GM19238 (cell line): ENCODE measurements around the gene NRP1.

Experiments
- DNase-seq: peaks from one replicate; pipeline ENCODE4 v3.0.0; 2011; ENCODE audit warnings: low spot score; ENCODE audit not compliant: insufficient read length

The NRP1 gene

DNA sequence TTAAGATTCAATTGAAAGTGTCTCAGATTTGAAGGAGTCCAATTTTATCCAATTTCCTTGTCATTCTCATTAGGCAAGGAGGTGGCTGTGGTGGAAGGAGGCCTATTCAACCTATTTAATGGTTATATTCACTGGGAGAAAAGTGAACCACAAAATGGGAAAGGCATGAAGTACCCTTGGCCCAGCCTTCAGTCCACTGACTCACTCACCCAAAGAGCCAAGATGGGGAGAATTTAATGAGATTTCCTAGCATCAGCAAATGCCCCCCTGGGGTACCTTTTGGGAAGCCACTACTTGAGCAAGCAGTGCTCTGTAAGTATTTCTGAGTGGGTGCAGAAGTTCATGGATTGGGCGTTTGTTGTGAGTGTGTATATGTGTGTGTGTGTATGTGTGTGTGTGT, 144.1 kb downstream of the NRP1 start:
- no peak for DNase-seq

DNA sequence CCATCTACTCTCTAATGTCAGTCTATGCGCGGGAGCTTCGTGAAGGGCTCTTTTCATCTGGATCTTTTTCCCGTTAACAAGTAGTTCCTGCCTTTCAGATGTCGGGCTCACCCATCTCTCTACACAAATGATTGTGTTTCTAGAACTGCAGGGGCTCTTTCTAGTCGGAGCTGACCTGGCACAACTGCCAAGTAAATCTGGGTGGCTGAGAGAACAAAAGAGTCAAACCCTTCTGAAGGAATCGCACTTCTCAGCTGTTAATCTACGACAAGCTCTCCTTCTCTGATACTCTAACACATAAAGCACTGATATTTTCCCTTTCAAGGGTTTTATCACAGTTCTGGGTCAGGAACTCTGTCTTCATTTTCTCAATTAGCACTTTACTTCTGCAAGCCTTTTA, 144.7 kb downstream of the NRP1 start:
- no peak for DNase-seq

DNA sequence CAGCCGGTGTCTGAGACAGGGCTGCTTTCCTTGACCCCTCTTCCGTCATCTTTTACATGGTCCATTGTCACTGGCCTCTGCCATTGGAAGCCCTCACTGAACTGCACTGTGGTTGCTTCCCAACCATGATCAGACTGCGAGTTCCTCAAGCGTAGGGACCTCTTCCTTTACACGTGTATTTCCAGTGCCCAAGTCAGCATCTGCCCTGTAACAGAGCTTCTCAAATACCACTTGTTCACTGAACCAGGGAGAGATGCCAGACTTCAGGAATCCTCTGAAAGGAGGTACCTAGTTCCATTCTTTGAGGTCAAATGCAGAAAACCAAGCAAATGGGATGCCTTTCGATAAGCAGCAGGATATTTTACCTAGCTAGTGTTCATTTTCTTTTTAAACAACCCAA, 145.1 kb downstream of the NRP1 start:
- no peak for DNase-seq

DNA sequence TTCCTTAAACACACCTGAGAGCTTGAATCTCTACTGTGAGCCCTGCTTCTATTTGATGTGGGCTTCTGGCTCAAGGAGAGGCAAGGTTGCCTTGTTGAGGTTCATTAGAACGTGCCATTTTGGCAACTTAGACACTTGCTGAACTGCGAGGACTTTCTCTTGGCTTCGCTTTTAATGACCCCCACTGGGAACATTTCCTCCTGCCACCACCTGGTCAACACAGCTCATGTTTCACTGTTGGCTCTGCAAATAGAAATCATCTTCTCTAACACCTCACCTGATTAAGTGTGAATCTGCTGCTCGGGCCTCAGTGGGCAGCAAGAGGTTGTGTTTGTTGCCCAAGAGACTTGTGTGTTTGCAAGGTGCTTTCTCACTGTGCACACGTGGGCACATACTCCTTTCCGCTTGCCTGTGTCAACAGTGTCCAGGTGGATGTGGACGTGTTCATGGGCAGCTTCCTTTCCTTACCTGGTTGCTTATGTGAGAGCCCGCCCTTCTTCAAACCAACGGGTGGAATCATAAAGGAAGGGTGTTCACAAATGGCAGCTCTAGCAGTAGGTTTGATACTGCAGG, 147.0 kb downstream of the NRP1 start:
- DNase-seq = no peak

DNA sequence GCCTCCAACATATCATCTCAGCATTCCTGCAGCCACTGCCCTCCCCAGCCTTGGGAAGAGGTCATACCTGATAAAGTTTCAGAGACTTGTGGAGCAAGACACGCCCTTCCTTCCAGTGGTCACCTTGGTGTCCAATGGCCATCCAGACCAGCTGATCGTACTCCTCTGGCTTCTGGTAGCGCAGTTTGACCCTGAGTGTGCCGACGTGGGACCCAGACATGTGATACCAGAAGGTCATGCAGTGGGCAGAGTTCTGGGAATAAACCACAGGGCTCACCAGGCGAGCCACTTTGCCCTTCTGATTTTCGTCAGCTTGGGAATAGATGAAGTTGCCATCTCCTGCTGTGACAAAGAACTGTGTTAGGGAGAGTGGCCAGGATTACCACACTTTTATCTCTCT, 148.3 kb downstream of the NRP1 start:
- DNase-seq = no peak

DNA sequence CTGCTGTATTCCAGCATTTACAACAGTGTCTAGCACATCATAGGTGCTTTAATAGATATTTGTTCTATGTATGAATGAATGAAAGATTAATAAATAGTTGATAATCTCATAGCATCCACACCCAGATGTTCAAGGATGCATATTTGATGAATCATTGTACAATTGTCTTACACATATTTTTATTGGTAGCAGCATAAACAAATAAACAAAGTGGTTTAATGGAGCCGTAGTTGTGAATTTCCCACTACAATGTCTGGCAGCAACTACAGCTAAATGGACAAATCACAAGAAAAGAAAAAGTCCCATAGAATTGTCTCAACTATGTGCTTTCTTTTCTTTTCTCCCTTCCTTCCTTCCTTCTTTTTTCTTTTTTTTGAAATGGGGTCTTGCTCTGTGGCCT, 150.8 kb downstream of the NRP1 start:
- DNase-seq = no peak

DNA sequence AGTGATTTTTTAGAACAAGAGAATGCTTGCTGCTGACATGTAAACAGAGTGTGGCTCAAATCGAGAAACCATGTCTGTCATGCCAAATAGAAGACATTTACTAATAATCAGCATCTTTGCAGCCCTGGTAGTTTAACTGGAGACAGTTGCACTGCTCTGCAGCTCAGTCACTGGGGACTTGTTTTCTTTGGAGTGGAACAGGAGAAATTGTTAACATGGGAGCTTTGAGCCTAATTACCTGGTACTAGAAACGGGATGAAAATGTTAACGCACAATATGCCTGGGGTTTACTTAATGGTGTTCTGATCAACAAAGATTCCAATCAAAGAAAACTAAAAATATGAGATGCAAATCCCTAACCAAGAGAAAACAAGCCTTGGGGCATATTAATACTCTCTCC, 153.5 kb downstream of the NRP1 start:
- DNase-seq = no peak

DNA sequence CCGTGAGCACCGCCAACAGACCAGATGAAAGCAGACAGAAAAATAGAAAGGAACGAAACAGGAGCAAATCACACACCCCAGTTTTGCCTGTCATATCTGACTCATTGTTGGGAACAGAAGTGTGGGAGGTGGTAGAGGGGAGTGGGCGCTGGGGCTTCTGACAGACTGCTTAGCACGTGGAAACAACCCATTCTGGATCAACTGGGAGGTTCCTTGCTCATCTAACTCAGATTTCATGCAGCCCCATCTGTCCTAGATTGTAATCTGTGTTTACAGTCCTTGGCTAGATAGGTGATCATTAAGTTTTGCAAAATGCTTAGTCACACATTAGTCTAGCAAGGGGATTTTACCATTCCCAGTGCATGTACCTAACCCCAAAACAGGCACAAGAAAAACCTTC, 154.1 kb downstream of the NRP1 start:
- DNase-seq = no peak

DNA sequence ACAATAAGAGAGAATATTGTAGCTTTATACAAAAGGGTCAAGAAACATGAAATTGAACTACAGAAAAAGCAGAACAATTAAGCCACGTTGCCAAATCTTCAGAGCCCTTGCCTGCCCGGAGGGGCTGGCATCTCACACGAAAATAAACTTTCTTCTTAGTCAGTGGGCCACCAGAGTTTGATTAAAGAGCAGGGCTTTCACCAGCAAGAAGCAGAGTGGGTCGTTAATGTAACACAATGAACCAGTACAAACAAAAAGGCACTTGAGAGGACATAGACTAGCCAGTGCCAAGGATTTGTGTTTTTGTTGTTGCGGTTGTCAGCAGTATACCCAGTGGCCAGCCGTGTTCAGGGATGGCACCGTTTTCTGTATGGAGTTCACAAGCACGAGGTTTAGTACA, 155.4 kb downstream of the NRP1 start:
- DNase-seq = no peak

DNA sequence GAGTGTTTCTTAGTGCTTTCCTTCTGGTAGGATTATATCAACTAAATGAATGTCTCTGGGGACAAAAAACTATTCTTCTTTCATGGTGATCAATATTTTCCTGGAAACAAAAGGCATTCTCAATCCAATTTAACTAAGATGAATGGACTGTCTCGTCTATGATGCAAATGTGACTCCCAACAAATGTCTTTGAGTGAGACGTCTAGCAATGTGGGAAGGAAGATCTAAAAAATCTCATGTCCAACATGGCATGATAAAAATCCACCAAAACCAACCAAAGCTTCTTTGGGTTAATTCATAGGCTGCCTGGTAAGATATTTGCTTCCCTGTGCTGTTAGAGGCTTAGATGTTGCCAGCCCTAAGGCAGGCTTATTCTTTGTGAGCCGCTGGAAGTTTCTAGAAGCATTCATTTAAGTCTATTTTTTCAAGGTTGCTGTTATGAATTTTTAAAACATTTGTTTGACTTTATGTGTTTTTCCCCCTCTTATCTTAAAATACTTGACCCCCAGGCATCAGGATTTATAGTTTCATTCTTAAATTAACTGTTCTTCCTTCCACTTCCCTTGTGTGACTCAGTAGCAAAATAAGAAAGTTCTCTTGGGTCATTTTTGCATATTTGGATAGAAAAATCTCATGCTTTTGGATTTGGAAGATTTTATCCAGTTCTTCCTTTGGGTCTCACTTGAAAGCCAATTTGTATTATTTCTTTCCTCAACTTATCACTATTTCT, 156.3 kb downstream of the NRP1 start:
- DNase-seq = no peak

DNA sequence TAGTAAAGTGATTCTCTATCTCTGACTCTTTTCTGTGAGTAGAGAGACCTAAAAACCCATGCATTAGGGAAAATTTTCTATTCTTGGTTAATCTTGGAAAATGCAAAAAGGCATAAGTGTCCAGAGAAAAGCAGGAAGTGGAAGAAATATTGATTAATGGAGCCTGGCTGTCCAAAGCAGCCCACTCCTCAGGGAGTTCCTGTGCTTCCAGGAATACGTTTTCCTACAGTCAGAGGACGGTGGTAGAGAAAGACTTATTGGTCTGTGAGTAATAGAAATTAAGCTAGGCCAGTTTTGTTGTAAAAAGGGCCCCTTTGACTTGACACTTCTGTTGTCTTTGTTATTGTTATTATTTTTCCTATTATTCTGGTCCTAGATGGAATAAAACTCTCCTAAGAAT, 157.8 kb downstream of the NRP1 start:
- DNase-seq = no peak

DNA sequence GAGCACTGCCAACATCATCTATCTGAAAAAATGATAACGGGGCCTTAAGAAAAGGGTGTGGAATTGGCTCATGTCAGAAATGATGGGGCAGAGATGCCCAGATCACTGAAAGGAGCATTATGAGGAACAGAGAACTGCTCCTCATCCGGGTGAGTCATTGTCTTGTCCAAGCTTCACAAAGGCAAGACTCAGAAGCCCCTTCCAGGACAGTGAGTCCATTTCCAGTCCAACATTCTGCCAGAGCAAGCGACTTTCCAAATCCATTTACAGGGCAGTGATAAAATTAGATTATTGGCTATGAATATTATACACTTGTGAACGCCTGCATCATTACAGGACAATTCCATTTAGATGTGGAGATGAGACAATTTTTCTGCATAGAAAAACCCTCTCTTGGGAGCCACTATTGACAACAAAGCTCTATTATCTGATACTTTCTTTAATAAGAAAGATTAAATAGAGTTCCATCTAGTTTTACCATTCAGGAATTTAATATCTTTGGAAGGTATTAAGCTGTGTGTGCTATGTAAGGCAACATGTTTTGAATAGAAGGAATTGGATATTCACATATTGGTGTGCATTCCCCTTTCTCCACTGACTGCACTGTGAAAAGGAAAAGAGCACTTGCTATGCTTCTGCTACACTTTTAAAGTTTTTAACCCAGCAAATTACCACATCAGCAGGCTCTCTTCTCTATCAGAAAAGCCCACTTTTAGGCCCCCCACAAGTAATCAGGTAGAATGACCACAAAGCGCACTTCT, 159.6 kb downstream of the NRP1 start:
- no peak for DNase-seq

DNA sequence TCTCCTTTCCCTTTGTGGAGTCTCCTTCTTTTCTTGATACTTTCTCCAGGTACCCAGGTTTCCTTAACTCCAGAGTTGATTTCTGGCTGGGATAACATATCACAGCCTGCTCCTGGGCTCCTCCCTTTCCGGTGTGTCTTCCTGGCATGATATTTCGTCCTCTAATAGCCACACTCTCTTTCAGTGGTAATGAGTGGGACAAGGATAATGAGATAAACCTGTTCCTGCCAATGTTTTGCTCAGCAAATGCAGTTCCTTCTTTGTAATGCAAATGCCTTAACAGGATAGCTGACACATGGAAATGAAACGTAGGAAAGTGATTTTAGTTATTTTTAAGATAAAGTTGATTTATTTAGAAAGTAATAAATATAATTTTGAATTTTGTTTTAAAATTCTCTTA, 168.6 kb downstream of the NRP1 start:
- DNase-seq = no peak

DNA sequence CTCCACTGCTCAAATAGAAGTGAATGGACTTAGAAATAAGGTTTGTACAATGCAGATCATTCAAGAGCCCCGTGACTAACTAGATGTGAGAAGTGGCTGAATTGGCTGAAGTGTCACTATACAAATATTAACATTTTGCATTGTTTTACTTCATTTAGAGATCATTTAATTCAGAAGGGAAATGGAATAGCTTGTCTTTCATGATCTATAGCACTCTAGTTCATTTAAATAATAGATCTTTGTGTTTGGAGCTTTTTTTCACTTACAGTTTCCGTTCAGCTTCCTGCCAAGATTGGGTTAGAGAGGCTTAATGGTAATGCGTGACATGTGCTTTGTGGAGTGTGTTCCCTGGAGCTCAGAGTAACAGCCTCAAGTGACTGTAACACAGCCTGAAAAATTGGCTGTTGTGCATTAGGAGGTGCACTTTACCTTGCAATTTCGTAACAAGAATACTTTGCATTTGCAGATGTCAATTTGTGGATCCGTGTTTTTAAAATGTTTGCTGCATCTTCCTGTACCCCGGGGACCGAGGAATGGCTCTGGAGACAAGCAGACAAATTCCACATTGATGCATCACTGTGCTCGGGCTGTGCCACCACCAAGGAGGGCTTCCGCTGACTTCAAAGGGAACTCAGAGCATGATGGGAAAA, 170.3 kb downstream of the NRP1 start:
- no peak for DNase-seq

DNA sequence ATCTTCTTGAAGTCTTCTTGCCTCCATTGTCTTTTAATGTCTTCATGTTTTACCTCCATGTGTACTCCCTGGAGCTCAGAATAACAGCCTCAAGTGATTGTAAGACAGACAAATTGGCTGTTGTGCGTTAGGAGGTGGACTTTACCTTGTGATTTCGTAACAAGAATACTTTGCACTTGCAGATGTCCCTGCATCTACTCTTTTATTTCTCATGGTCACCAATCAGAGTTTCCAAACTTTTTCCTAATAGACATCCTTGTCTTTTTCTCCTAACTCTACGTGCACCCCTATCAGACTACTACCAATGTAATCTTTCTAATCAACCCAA, 172.3 kb downstream of the NRP1 start:
- no peak for DNase-seq

DNA sequence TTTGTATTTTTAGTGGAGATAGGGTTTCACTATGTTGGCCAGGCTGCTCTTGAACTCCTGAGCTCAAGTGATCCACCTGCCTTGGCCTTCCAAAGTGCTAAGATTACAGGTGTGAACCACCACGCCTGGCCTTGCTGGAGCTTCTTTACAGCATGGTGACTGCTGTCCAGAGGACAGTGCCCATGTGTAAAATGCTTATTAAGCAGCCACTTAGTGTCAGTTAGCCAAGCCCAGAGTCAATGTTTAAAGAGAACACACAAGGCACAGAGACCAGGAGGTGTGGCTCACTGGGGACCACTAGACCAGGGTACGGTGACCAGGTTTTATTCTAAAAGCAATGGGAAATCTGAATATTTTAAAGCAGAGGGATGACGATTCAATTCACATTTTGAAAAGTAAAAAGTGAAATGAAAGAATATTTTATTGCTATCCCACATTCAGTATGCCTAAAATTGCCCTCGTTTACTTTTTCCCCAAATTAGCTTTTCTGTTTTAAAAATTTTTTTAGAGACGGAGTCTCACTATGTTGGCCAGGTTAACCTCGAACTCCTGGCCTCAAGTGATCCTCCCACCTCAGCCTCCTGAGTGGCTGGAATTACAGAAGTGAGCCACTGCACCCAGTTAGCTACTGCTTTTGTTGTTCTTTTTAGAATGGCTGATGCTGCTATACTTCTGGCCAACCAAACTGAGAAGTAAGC, 172.8 kb downstream of the NRP1 start:
- DNase-seq = no peak

DNA sequence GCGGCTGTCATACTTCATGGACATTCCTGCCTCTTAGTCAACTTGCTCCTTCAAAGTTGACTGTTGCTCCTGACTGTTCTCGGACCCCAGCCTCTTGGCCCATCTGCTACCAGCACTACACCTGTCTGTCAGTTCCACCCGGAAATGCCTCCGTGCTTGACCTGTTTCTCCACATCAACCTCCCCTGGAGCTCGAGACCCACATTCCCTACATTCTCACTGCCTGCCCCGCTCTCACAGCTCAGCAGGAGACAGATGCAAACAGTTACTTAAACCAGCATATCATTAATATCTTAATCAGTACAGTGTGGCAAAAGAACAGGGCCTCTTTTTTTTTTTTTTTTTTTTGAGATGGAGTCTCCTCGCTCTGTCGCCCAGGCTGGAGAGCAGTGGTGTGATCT, 174.3 kb downstream of the NRP1 start:
- DNase-seq = no peak

DNA sequence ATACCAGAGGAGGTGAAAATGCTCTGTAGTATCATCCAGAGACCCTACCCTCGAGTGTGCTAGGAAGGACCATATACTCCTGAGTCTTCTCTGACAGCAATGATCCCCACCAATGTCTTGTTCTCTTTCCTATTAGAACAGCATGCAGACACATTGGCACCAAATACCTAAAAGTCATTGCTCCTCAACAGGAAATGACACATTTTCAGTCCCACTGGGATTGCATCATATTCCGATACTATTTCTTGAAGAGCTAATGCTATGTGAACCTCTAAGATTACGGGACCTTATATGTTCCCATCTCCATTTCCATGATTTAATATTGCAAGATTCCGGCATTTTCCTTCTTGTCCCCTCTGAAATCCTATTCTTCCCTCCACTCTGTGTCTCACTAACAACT, 177.4 kb downstream of the NRP1 start:
- DNase-seq = no peak

DNA sequence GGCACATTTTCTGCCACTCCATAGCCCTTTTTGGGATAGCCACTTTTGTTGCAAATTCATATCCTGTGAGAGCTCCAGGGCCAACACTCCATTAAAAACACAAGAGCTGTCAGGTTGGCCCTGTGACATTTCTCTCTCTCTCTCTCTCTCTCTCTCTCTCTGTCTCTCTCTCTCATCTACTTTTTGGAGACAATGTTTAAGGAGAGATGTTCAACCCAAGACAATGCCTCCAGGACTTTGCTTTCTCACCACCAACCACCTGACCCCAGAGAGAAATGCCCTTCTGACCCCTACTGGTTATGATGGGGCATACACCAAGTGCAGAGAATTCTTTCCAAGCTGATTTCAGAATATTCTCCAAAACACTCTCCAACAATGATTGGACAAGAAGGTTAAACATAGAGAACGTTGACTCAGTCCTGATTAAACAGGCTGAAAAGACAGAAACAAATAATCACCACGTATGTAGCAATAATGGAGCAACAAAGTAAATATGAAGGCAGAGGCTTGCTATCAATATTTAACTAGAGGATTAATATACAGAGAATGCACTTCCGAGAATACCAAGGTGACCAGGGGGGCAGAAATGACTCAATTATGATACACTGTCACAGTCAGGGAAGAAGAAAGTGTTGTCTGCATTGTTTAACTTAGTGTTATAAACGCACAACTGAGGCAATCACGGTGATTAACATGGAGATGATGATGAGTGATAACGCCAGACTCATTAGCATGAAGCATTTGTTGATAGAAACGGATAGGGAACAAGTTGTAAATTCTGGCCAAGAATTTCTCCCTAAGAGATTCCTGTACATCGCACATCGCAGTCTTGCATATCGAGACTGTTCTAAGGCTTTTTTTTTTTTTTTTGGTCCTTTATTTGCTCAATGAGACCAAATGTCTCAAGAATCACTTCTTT, 178.5 kb downstream of the NRP1 start:
- peak; percentile 27 for DNase-seq

DNA sequence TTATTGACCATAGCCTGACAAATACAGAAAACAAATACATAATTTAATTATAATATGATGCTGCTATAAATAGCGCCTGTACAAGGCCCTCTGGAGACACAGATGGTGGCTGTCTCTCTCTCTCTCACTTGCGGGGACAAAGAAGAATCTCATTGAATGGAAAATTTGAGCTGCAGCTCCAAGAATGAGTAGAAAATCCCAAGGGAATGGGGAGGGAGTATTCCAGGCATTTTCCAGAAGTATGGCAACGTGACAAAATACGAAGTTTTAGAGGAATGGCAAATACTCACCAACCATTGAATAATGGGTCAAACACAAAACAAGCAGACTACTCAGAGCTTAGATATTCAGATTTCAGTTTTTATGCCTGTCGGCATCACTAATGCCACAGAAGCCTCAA, 179.9 kb downstream of the NRP1 start:
- DNase-seq = no peak

DNA sequence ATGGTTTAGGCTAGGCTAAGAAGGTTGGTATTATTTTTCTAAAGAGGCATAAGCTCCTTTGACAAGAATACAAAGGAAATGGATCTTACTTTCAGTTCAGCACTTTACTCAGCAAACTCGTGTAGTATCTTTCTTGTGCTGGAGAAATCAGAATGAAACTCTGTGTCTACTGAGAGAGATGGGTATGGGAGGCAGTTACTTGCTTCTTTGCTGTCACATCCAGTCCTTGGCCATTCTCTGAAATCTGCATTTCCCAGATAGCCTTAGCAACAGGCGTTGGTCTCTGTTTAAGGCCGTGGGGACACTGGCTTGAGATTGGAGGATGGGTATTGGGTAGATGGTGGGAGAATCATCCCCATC, 180.5 kb downstream of the NRP1 start:
- no peak for DNase-seq
